ENCODE results near the gene SULT4A1. TPM values are rescaled to one million over a fixed set of nuclear protein-coding genes. Genes with fewer than 3 reads are reported as not detected.

Gene SULT4A1
- total RNA-seq, 1 experiment from 2014 or later: 12.6 TPM

DNA sequence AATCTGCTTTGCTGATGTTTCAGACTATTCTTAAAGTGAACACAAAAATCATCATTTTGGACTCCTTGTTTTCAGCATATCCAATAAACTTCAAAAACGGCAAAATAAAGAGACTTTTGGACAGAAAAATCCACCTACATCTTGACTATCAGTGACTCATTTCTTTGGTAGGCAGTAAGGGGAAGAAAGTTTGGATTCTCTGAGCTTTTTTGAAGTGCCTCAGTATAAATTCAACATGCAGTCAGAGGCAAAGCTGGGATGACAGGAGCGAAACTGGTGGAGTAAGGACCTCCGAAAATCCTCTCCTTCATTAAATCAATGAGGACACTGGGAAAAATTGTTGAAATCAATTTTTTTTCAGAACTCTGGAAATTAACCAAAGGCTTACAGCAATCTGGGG is 79.9 kb downstream of the SULT4A1 start:
- Mint-ChIP-seq H3K27ac (no peak overlapping the region), H3K9me3 (no peaks in the 10 kb centered on the region), H3K27me3 (ENCODE audit: low read depth) (no peaks in the 10 kb centered on the region), H3K36me3 (no peaks in the 10 kb centered on the region), H3K4me3 (no peak overlapping the region), H3K4me1 (no peaks in the 10 kb centered on the region)
- DNase-seq (ENCODE audit: low spot score) (no peak), ATAC-seq (no peak)
- ChIA-PET CTCF (interaction anchor here (1.3 kb wide), 1 partner anchor 101 kb away, joined by 5 read pairs; no protein-coding TSS in a partner anchor), POLR2A (no interaction called here)
- TF ChIP-seq TEAD1 (CRISPR knock-in tag; IDR thresholded peaks at IDR 0.05): no peak

DNA sequence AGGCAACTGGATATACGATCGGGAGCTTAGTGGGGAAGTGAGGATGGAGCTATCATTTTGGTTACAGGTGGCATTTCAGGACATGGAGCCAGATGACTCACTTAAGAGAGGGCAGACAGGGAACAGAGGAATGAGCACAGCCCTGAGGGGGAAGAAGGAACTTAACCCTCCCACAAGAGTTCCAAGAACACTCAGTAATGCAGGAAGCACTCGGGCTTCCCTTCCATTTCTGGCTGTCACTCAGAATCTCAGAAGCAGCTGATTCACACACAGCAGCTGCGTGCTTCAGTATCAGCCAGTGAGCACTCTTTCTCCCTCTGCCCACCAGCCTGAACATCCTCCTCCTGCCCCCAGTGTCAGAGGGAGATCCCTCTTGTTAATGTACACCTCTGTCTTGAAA is 85.0 kb downstream of the SULT4A1 start:
- DNase-seq (ENCODE audit: low spot score): no peak

DNA sequence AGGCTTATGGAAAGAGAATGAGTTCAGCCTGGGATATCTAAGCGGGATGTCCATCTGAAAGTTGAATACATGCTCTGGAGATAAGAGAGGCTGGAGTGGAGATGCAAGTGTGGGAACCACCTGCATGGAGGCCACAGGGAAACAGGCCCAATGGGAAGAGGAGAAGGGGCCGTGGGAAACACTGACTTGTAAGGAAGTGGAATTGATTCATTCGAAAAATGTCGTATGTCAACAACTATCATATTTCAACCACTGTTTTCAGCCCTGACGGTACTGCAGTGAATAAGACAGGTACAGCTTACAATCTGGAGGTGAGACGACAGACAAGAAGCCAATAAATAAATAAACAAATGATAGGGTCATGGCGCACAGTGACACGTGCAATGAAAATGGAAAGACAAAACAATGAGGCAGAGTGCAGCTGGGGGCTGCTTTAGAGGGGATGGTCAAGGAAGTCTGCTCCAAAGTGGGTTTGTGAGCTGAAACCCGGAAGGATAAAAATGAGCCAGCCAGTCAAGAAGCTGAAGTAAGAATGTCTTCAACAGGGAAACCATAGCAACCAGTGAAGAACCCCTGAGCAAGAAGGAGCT is 86.1 kb downstream of the SULT4A1 start:
- Mint-ChIP-seq H3K36me3 (no peaks in the 10 kb centered on the region), H3K27ac (no peak overlapping the region), H3K4me3 (no peak overlapping the region), H3K4me1 (no peaks in the 10 kb centered on the region), H3K9me3 (no peaks in the 10 kb centered on the region), H3K27me3 (ENCODE audit: low read depth) (no peaks in the 10 kb centered on the region)
- DNase-seq (ENCODE audit: low spot score): no peak
- POLR2A ChIA-PET: no interaction called here
- CTCF ChIA-PET: interaction anchor here (1.1 kb wide), 1 partner anchor 109 kb away, joined by 3 read pairs; no protein-coding TSS in a partner anchor
- ATAC-seq: no peak
- TF ChIP-seq, protein P1, sequence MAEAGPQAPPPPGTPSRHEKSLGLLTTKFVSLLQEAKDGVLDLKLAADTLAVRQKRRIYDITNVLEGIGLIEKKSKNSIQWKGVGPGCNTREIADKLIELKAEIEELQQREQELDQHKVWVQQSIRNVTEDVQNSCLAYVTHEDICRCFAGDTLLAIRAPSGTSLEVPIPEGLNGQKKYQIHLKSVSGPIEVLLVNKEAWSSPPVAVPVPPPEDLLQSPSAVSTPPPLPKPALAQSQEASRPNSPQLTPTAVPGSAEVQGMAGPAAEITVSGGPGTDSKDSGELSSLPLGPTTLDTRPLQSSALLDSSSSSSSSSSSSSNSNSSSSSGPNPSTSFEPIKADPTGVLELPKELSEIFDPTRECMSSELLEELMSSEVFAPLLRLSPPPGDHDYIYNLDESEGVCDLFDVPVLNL (CRISPR knock-in tag; IDR thresholded peaks at IDR 0.05; ENCODE audit: borderline replicate concordance, low read depth): no peak
- TF ChIP-seq EMX1 (CRISPR knock-in tag; IDR thresholded peaks at IDR 0.05): no peak
- TF ChIP-seq, protein P2, sequence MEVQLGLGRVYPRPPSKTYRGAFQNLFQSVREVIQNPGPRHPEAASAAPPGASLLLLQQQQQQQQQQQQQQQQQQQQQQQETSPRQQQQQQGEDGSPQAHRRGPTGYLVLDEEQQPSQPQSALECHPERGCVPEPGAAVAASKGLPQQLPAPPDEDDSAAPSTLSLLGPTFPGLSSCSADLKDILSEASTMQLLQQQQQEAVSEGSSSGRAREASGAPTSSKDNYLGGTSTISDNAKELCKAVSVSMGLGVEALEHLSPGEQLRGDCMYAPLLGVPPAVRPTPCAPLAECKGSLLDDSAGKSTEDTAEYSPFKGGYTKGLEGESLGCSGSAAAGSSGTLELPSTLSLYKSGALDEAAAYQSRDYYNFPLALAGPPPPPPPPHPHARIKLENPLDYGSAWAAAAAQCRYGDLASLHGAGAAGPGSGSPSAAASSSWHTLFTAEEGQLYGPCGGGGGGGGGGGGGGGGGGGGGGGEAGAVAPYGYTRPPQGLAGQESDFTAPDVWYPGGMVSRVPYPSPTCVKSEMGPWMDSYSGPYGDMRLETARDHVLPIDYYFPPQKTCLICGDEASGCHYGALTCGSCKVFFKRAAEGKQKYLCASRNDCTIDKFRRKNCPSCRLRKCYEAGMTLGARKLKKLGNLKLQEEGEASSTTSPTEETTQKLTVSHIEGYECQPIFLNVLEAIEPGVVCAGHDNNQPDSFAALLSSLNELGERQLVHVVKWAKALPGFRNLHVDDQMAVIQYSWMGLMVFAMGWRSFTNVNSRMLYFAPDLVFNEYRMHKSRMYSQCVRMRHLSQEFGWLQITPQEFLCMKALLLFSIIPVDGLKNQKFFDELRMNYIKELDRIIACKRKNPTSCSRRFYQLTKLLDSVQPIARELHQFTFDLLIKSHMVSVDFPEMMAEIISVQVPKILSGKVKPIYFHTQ (CRISPR knock-in tag; IDR thresholded peaks at IDR 0.05): no peak
- no peak for TF ChIP-seq ZNF671 (CRISPR knock-in tag; IDR thresholded peaks at IDR 0.05)
- TF ChIP-seq, protein P3, sequence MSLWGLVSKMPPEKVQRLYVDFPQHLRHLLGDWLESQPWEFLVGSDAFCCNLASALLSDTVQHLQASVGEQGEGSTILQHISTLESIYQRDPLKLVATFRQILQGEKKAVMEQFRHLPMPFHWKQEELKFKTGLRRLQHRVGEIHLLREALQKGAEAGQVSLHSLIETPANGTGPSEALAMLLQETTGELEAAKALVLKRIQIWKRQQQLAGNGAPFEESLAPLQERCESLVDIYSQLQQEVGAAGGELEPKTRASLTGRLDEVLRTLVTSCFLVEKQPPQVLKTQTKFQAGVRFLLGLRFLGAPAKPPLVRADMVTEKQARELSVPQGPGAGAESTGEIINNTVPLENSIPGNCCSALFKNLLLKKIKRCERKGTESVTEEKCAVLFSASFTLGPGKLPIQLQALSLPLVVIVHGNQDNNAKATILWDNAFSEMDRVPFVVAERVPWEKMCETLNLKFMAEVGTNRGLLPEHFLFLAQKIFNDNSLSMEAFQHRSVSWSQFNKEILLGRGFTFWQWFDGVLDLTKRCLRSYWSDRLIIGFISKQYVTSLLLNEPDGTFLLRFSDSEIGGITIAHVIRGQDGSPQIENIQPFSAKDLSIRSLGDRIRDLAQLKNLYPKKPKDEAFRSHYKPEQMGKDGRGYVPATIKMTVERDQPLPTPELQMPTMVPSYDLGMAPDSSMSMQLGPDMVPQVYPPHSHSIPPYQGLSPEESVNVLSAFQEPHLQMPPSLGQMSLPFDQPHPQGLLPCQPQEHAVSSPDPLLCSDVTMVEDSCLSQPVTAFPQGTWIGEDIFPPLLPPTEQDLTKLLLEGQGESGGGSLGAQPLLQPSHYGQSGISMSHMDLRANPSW (CRISPR knock-in tag; conservative IDR thresholded peaks at IDR 0.05; ENCODE audit: low read depth): no peak
- no peak for TF ChIP-seq ZNF121 (CRISPR knock-in tag; IDR thresholded peaks at IDR 0.05)
- TF ChIP-seq GTF2I (CRISPR knock-in tag; conservative IDR thresholded peaks at IDR 0.05): no peak
- no peak for TF ChIP-seq MXD4 (CRISPR knock-in tag; IDR thresholded peaks at IDR 0.05; ENCODE audit: borderline replicate concordance)
- TF ChIP-seq ELF4 (CRISPR knock-in tag; IDR thresholded peaks at IDR 0.05; ENCODE audit: low read depth): no peak
- TF ChIP-seq, protein P4, sequence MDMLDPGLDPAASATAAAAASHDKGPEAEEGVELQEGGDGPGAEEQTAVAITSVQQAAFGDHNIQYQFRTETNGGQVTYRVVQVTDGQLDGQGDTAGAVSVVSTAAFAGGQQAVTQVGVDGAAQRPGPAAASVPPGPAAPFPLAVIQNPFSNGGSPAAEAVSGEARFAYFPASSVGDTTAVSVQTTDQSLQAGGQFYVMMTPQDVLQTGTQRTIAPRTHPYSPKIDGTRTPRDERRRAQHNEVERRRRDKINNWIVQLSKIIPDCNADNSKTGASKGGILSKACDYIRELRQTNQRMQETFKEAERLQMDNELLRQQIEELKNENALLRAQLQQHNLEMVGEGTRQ (CRISPR knock-in tag; IDR thresholded peaks at IDR 0.05): no peak

More for the DNA sequence above, 85.0 kb downstream of the SULT4A1 start:
- POLR2A ChIA-PET: no interaction called here
- Mint-ChIP-seq H3K4me1 (no peaks in the 10 kb centered on the region), H3K27ac (no peak overlapping the region), H3K9me3 (no peaks in the 10 kb centered on the region), H3K36me3 (no peaks in the 10 kb centered on the region), H3K27me3 (ENCODE audit: low read depth) (no peaks in the 10 kb centered on the region), H3K4me3 (no peak overlapping the region)
- CTCF ChIA-PET: interaction anchor here (1.1 to 2.1 kb wide), 2 partner anchors 19 to 108 kb away, joined by 3 to 10 read pairs; no protein-coding TSS in a partner anchor
- ATAC-seq: no peak
- TF ChIP-seq, protein P5, sequence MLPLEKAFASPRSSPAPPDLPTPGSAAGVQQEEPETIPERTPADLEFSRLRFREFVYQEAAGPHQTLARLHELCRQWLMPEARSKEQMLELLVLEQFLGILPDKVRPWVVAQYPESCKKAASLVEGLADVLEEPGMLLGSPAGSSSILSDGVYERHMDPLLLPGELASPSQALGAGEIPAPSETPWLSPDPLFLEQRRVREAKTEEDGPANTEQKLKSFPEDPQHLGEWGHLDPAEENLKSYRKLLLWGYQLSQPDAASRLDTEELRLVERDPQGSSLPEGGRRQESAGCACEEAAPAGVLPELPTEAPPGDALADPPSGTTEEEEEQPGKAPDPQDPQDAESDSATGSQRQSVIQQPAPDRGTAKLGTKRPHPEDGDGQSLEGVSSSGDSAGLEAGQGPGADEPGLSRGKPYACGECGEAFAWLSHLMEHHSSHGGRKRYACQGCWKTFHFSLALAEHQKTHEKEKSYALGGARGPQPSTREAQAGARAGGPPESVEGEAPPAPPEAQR (CRISPR knock-in tag; IDR thresholded peaks at IDR 0.05): no peak
- TF ChIP-seq, protein P6, sequence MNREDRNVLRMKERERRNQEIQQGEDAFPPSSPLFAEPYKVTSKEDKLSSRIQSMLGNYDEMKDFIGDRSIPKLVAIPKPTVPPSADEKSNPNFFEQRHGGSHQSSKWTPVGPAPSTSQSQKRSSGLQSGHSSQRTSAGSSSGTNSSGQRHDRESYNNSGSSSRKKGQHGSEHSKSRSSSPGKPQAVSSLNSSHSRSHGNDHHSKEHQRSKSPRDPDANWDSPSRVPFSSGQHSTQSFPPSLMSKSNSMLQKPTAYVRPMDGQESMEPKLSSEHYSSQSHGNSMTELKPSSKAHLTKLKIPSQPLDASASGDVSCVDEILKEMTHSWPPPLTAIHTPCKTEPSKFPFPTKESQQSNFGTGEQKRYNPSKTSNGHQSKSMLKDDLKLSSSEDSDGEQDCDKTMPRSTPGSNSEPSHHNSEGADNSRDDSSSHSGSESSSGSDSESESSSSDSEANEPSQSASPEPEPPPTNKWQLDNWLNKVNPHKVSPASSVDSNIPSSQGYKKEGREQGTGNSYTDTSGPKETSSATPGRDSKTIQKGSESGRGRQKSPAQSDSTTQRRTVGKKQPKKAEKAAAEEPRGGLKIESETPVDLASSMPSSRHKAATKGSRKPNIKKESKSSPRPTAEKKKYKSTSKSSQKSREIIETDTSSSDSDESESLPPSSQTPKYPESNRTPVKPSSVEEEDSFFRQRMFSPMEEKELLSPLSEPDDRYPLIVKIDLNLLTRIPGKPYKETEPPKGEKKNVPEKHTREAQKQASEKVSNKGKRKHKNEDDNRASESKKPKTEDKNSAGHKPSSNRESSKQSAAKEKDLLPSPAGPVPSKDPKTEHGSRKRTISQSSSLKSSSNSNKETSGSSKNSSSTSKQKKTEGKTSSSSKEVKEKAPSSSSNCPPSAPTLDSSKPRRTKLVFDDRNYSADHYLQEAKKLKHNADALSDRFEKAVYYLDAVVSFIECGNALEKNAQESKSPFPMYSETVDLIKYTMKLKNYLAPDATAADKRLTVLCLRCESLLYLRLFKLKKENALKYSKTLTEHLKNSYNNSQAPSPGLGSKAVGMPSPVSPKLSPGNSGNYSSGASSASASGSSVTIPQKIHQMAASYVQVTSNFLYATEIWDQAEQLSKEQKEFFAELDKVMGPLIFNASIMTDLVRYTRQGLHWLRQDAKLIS (CRISPR knock-in tag; IDR thresholded peaks at IDR 0.05; ENCODE audit: borderline replicate concordance): no peak
- TF ChIP-seq NFE2L1 (CRISPR knock-in tag; IDR thresholded peaks at IDR 0.05) (no peak), ZNF263 (CRISPR knock-in tag; IDR thresholded peaks at IDR 0.05; ENCODE audit: low read depth) (no peak)
- TF ChIP-seq, protein P7, sequence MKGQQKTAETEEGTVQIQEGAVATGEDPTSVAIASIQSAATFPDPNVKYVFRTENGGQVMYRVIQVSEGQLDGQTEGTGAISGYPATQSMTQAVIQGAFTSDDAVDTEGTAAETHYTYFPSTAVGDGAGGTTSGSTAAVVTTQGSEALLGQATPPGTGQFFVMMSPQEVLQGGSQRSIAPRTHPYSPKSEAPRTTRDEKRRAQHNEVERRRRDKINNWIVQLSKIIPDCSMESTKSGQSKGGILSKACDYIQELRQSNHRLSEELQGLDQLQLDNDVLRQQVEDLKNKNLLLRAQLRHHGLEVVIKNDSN (CRISPR knock-in tag; IDR thresholded peaks at IDR 0.05): no peak

Data from WTC11 (cell line).